NB4 (cell line): ENCODE measurements around the gene MAP10.

Experiments used
- DNase-seq: peaks from one replicate; pipeline ENCODE4 v3.0.0; 2010; ENCODE audit warnings: low read depth
- H3K4me3 ChIP-seq: one replicate; pipeline ENCODE4 v1.5.1; 2011; ENCODE audit warnings: mild to moderate bottlenecking, low read depth, low read length, moderate library complexity
- CTCF ChIP-seq: IDR thresholded peaks from one replicate; pipeline ENCODE4 v1.5.1; 2012; ENCODE audit warnings: low read depth, low read length
- MAX ChIP-seq: IDR thresholded peaks from 2 replicates; pipeline ENCODE4 v1.6.1; 2011; ENCODE audit warnings: low read depth, low read length
- MYC ChIP-seq: IDR thresholded peaks from 2 replicates; pipeline ENCODE4 v1.6.1; 2011; ENCODE audit warnings: low read depth, low read length
- POLR2A ChIP-seq: IDR thresholded peaks from 2 replicates; pipeline ENCODE4 v1.6.1; 2011; ENCODE audit warnings: mild to moderate bottlenecking; ENCODE audit not compliant: insufficient read length; ENCODE audit errors: extremely low read depth

The MAP10 gene

GRCh38 chr1:232816324-232816723 lies 11.1 kb downstream of the MAP10 start:
- no peak for DNase-seq
- H3K4me3 ChIP-seq = no peak overlapping the region
- no peak for TF ChIP-seq POLR2A

GRCh38 chr1:232818040-232818439 lies 12.8 kb downstream of the MAP10 start:
- H3K4me3 ChIP-seq = no peak overlapping the region
- no peak for TF ChIP-seq MAX
- TF ChIP-seq POLR2A = no peak
- no peak for TF ChIP-seq CTCF
- TF ChIP-seq MYC = no peak
- DNase-seq = no peak

- no peak for TF ChIP-seq MAX
- DNase-seq = no peak
- H3K4me3 ChIP-seq = no peak overlapping the region
Measured at GRCh38 chr1:232820431-232820830, 15.2 kb downstream of the MAP10 start.

- no peak overlapping the region for H3K4me3 ChIP-seq
- DNase-seq = no peak
- TF ChIP-seq POLR2A (no peak), MAX (no peak), CTCF (no peak), MYC (no peak)
Measured at GRCh38 chr1:232822530-232822929, 17.3 kb downstream of the MAP10 start.

- no peak overlapping the region for H3K4me3 ChIP-seq
- no peak for DNase-seq
- TF ChIP-seq POLR2A = no peak
- no peak for TF ChIP-seq MYC
- TF ChIP-seq MAX = no peak
- no peak for TF ChIP-seq CTCF
Measured at GRCh38 chr1:232826318-232826717, 21.1 kb downstream of the MAP10 start.

- H3K4me3 ChIP-seq = no peak overlapping the region
- TF ChIP-seq MYC = no peak
- TF ChIP-seq POLR2A = no peak
- TF ChIP-seq CTCF = no peak
- TF ChIP-seq MAX = no peak
Measured at GRCh38 chr1:232830661-232831060, 25.4 kb downstream of the MAP10 start.

GRCh38 chr1:232831895-232832294 lies 26.7 kb downstream of the MAP10 start:
- no peak overlapping the region for H3K4me3 ChIP-seq
- DNase-seq = no peak
- no peak for TF ChIP-seq MYC
- no peak for TF ChIP-seq MAX
- TF ChIP-seq CTCF = no peak
- TF ChIP-seq POLR2A = no peak

More at GRCh38 chr1:232830661-232831060, 25.4 kb downstream of the MAP10 start:
- no peak for DNase-seq
